ENCODE measurements around the gene SERPING1. TPM values are rescaled to one million over a fixed set of nuclear protein-coding genes. Genes with fewer than 3 reads are reported as not detected.

Gene SERPING1
- total RNA-seq: under 1 TPM in 1 of 3 donors, not detected in 2; 0.50 TPM
- total RNA-seq (2013): 0.77 TPM

- 57% methylated on average over 8 of the region's 10 CpGs for WGBS (ENCODE audit: insufficient coverage)
- Histone ChIP-seq H3K27me3 (ENCODE audit: control insufficient read depth, insufficient read depth, low read length) (peaks cover 6% of the 10 kb centered on the region), H3K9me3 (ENCODE audit: control insufficient read depth, insufficient read depth, low read length) (no peaks in the 10 kb centered on the region), H3K27ac (ENCODE audit: low read length) (no peak within 1 kb of the TSS), H3K36me3 (ENCODE audit: control insufficient read depth, insufficient read depth, low read length) (no peaks in the 10 kb centered on the region), H3K4me1 (ENCODE audit: control insufficient read depth, insufficient read depth, low read length) (peaks cover 3% of the 10 kb centered on the region), H3K4me3 (ENCODE audit: low read length) (no peak within 1 kb of the TSS)
- no peaks in the 10 kb centered on the region for H3K36me3 Mint-ChIP-seq
- H3K27me3 Mint-ChIP-seq (ENCODE audit: low read depth in 2 of 2): peaks cover 33 to 41% of the 10 kb centered on the region in 2 donors
- no peak for DNase-seq
- peaks cover 0 to 11% of the 10 kb centered on the region in 2 donors for H3K4me1 Mint-ChIP-seq
- TF ChIP-seq CTCF (IDR thresholded peaks at IDR 0.05): no peak
- H3K27ac Mint-ChIP-seq: no peak within 1 kb of the TSS
- no peak for ATAC-seq
- no peaks in the 10 kb centered on the region for H3K9me3 Mint-ChIP-seq
- intact Hi-C loops (cut with micrococcal nuclease): no loop called here
- no peak within 1 kb of the TSS for H3K4me3 Mint-ChIP-seq
These were observed at the start of gene SERPING1 for GRCh38 chr11:57597461-57597915. SERPING1 (plus strand) TSS chr11:57597685; CDS start chr11:57598271, 586 bp downstream.

- H3K4me3 ChIP-seq (ENCODE audit: low read length): no peak overlapping the region
- Mint-ChIP-seq H3K36me3 (peaks cover 6% of the 10 kb centered on the region), H3K27ac (peak overlapping the region; percentile 72 to 78), H3K27me3 (ENCODE audit: low read depth in 2 of 2) (no peaks in the 10 kb centered on the region), H3K9me3 (no peaks in the 10 kb centered on the region), H3K4me3 (no peak overlapping the region), H3K4me1 (peaks cover 0 to 8% of the 10 kb centered on the region in 2 donors)
- peak; percentile 36 to 85 (median 60) for ATAC-seq
- peak overlapping the region; percentile 6 for H3K27ac ChIP-seq (ENCODE audit: low read length)
- no peak for TF ChIP-seq CTCF (IDR thresholded peaks at IDR 0.05)
- peaks cover 37% of the 10 kb centered on the region for H3K36me3 ChIP-seq (ENCODE audit: control insufficient read depth, insufficient read depth, low read length)
- 15% methylated on average over 6 of the region's 6 CpGs for WGBS (ENCODE audit: insufficient coverage)
- H3K4me1 ChIP-seq (ENCODE audit: control insufficient read depth, insufficient read depth, low read length): peaks cover 15% of the 10 kb centered on the region
- DNase-seq: peak in 1 of 2 donors; percentile 45
- no peaks in the 10 kb centered on the region for H3K27me3 ChIP-seq (ENCODE audit: control insufficient read depth, insufficient read depth, low read length)
- intact Hi-C loops (cut with micrococcal nuclease): no loop called here
- no peaks in the 10 kb centered on the region for H3K9me3 ChIP-seq (ENCODE audit: control insufficient read depth, insufficient read depth, low read length)
These were observed 49.6 kb upstream of the SERPING1 start for GRCh38 chr11:57547854-57548377.

GRCh38 chr11:57549983-57550382, 47.5 kb upstream of the SERPING1 start:
- Mint-ChIP-seq H3K27me3 (ENCODE audit: low read depth in 2 of 2) (no peaks in the 10 kb centered on the region), H3K4me3 (no peak overlapping the region), H3K36me3 (peaks cover 12% of the 10 kb centered on the region), H3K27ac (peak overlapping the region in 1 of 2 donors; percentile 54), H3K4me1 (peaks cover 0 to 8% of the 10 kb centered on the region in 2 donors), H3K9me3 (no peaks in the 10 kb centered on the region)
- Histone ChIP-seq H3K9me3 (ENCODE audit: control insufficient read depth, insufficient read depth, low read length) (no peaks in the 10 kb centered on the region), H3K27ac (ENCODE audit: low read length) (no peak overlapping the region), H3K4me3 (ENCODE audit: low read length) (no peak overlapping the region), H3K4me1 (ENCODE audit: control insufficient read depth, insufficient read depth, low read length) (peaks cover 15% of the 10 kb centered on the region), H3K36me3 (ENCODE audit: control insufficient read depth, insufficient read depth, low read length) (peaks cover 57% of the 10 kb centered on the region), H3K27me3 (ENCODE audit: control insufficient read depth, insufficient read depth, low read length) (no peaks in the 10 kb centered on the region)
- intact Hi-C loops (cut with micrococcal nuclease): no loop called here
- no peak for TF ChIP-seq CTCF (IDR thresholded peaks at IDR 0.05)
- DNase-seq (no peak), ATAC-seq (no peak)
- 90% methylated on average over 8 of the region's 8 CpGs for WGBS (ENCODE audit: insufficient coverage)

GRCh38 chr11:57551941-57552340, 45.5 kb upstream of the SERPING1 start:
- 94% methylated on average over 4 of the region's 4 CpGs for WGBS (ENCODE audit: insufficient coverage)
- ATAC-seq: no peak
- no peaks in the 10 kb centered on the region for H3K9me3 Mint-ChIP-seq
- H3K27me3 ChIP-seq (ENCODE audit: control insufficient read depth, insufficient read depth, low read length): no peaks in the 10 kb centered on the region
- H3K36me3 Mint-ChIP-seq: peaks cover 17% of the 10 kb centered on the region
- DNase-seq: no peak
- H3K4me1 ChIP-seq (ENCODE audit: control insufficient read depth, insufficient read depth, low read length): peaks cover 13% of the 10 kb centered on the region
- TF ChIP-seq CTCF (IDR thresholded peaks at IDR 0.05): no peak
- H3K4me3 ChIP-seq (ENCODE audit: low read length): no peak overlapping the region
- H3K27me3 Mint-ChIP-seq (ENCODE audit: low read depth in 2 of 2): no peaks in the 10 kb centered on the region
- no peak overlapping the region for H3K27ac Mint-ChIP-seq
- intact Hi-C loops (cut with micrococcal nuclease): no loop called here
- H3K36me3 ChIP-seq (ENCODE audit: control insufficient read depth, insufficient read depth, low read length): peaks cover 72% of the 10 kb centered on the region
- no peaks in the 10 kb centered on the region for H3K9me3 ChIP-seq (ENCODE audit: control insufficient read depth, insufficient read depth, low read length)
- peaks cover 0 to 8% of the 10 kb centered on the region in 2 donors for H3K4me1 Mint-ChIP-seq
- no peak overlapping the region for H3K4me3 Mint-ChIP-seq
- H3K27ac ChIP-seq (ENCODE audit: low read length): no peak overlapping the region

Data from natural killer cell (primary cell).